Measurements from ENCODE around the gene PLAC8. TPM values are rescaled to one million over a fixed set of nuclear protein-coding genes. Genes with fewer than 3 reads are reported as not detected.

Gene PLAC8
- total RNA-seq, 1 donor from 2014 or later = 1.2 TPM

GRCh38 chr4:83108101-83108861, 6.2 kb downstream of the PLAC8 start:
- Mint-ChIP-seq H3K9me3 (no peaks in the 10 kb centered on the region), H3K36me3 (no peaks in the 10 kb centered on the region), H3K4me3 (no peak overlapping the region), H3K27me3 (ENCODE audit: low read depth) (peaks cover 4% of the 10 kb centered on the region), H3K4me1 (peaks cover 7% of the 10 kb centered on the region), H3K27ac (no peak overlapping the region)
- TF ChIP-seq CTCF (IDR thresholded peaks at IDR 0.05; ENCODE audit: unreplicated experiment) = no peak
- no peak for DNase-seq (ENCODE audit: low spot score in 2 of 2, unreplicated experiment in 2 of 2)

- no peak for DNase-seq (ENCODE audit: low spot score in 2 of 2, unreplicated experiment in 2 of 2)
These were observed 6.9 kb downstream of the PLAC8 start for GRCh38 chr4:83107631-83108030.

GRCh38 chr4:83104991-83105390, 9.5 kb downstream of the PLAC8 start:
- Mint-ChIP-seq H3K4me1 (peaks cover 3% of the 10 kb centered on the region), H3K9me3 (no peaks in the 10 kb centered on the region), H3K36me3 (no peaks in the 10 kb centered on the region), H3K27ac (no peak overlapping the region), H3K27me3 (ENCODE audit: low read depth) (peaks cover 4% of the 10 kb centered on the region), H3K4me3 (no peak overlapping the region)
- no peak for TF ChIP-seq CTCF (IDR thresholded peaks at IDR 0.05; ENCODE audit: unreplicated experiment)
- no peak for DNase-seq (ENCODE audit: low spot score in 2 of 2, unreplicated experiment in 2 of 2)

More at GRCh38 chr4:83107631-83108030, 6.9 kb downstream of the PLAC8 start:
- no peak overlapping the region for H3K4me3 Mint-ChIP-seq
- H3K27ac Mint-ChIP-seq = no peak overlapping the region
- peaks cover 4% of the 10 kb centered on the region for H3K27me3 Mint-ChIP-seq (ENCODE audit: low read depth)
- no peaks in the 10 kb centered on the region for H3K36me3 Mint-ChIP-seq
- H3K4me1 Mint-ChIP-seq = peaks cover 7% of the 10 kb centered on the region
- TF ChIP-seq CTCF (IDR thresholded peaks at IDR 0.05; ENCODE audit: unreplicated experiment) = no peak
- H3K9me3 Mint-ChIP-seq = no peaks in the 10 kb centered on the region

GRCh38 chr4:83096397-83096796, 18.1 kb downstream of the PLAC8 start:
- no peaks in the 10 kb centered on the region for H3K27me3 Mint-ChIP-seq (ENCODE audit: low read depth)
- H3K4me3 Mint-ChIP-seq = no peak overlapping the region
- peaks cover 4% of the 10 kb centered on the region for H3K4me1 Mint-ChIP-seq
- H3K27ac Mint-ChIP-seq = no peak overlapping the region
- DNase-seq (ENCODE audit: low spot score in 2 of 2, unreplicated experiment in 2 of 2) = no peak
- TF ChIP-seq CTCF (IDR thresholded peaks at IDR 0.05; ENCODE audit: unreplicated experiment) = no peak
- H3K36me3 Mint-ChIP-seq = no peaks in the 10 kb centered on the region
- no peaks in the 10 kb centered on the region for H3K9me3 Mint-ChIP-seq

- Mint-ChIP-seq H3K36me3 (no peaks in the 10 kb centered on the region), H3K27ac (no peak overlapping the region), H3K27me3 (ENCODE audit: low read depth) (no peaks in the 10 kb centered on the region), H3K4me3 (no peak overlapping the region), H3K9me3 (no peaks in the 10 kb centered on the region), H3K4me1 (peaks cover 4% of the 10 kb centered on the region)
- DNase-seq (ENCODE audit: low spot score in 2 of 2, unreplicated experiment in 2 of 2) = no peak
- no peak for TF ChIP-seq CTCF (IDR thresholded peaks at IDR 0.05; ENCODE audit: unreplicated experiment)
These were observed 21.4 kb downstream of the PLAC8 start for GRCh38 chr4:83093060-83093640.

All from mesothelial cell of epicardium (in vitro differentiated cells).